ENCODE results near the gene CADPS2. TPM values are rescaled to one million over a fixed set of nuclear protein-coding genes. Genes with fewer than 3 reads are reported as not detected.

The CADPS2 gene
- polyA plus RNA-seq, 1 experiment = 0.38 TPM

GRCh38 chr7:122299624-122300210, 586.5 kb downstream of the CADPS2 start:
- CTCF ChIA-PET = no interaction called here
- POLR2A ChIA-PET = no interaction called here
- Histone ChIP-seq H3K27me3 (ENCODE audit: control insufficient read depth, insufficient read depth, low read length) (peaks cover 38% of the 10 kb centered on the region), H3K36me3 (ENCODE audit: control insufficient read depth, insufficient read depth, low read length) (no peaks in the 10 kb centered on the region), H3K4me3 (ENCODE audit: low read depth, low read length) (no peak overlapping the region)
- TF ChIP-seq CTCF (IDR thresholded peaks at IDR 0.05; ENCODE audit: insufficient read depth, low read depth, low read length) = no peak
- no peak for DNase-seq (ENCODE audit: low read depth)

- POLR2A ChIA-PET = no interaction called here
- Histone ChIP-seq H3K36me3 (ENCODE audit: control insufficient read depth, insufficient read depth, low read length) (no peaks in the 10 kb centered on the region), H3K4me3 (ENCODE audit: low read depth, low read length) (no peak overlapping the region), H3K27me3 (ENCODE audit: control insufficient read depth, insufficient read depth, low read length) (peaks cover 31% of the 10 kb centered on the region)
- DNase-seq (ENCODE audit: low read depth) = no peak
- TF ChIP-seq CTCF (IDR thresholded peaks at IDR 0.05; ENCODE audit: insufficient read depth, low read depth, low read length) = no peak
- CTCF ChIA-PET = no interaction called here
Observed at GRCh38 chr7:122298618-122299017, 587.6 kb downstream of the CADPS2 start.

GRCh38 chr7:122298131-122298530, 588.1 kb downstream of the CADPS2 start:
- H3K27me3 ChIP-seq (ENCODE audit: control insufficient read depth, insufficient read depth, low read length) = peaks cover 27% of the 10 kb centered on the region
- CTCF ChIA-PET = no interaction called here
- TF ChIP-seq CTCF (IDR thresholded peaks at IDR 0.05; ENCODE audit: insufficient read depth, low read depth, low read length) = no peak
- no peak overlapping the region for H3K4me3 ChIP-seq (ENCODE audit: low read depth, low read length)
- no peaks in the 10 kb centered on the region for H3K36me3 ChIP-seq (ENCODE audit: control insufficient read depth, insufficient read depth, low read length)
- POLR2A ChIA-PET = no interaction called here
- DNase-seq (ENCODE audit: low read depth) = no peak

- ChIA-PET POLR2A (no interaction called here), CTCF (no interaction called here)
- Histone ChIP-seq H3K4me3 (ENCODE audit: low read depth, low read length) (no peak overlapping the region), H3K36me3 (ENCODE audit: control insufficient read depth, insufficient read depth, low read length) (no peaks in the 10 kb centered on the region), H3K27me3 (ENCODE audit: control insufficient read depth, insufficient read depth, low read length) (no peaks in the 10 kb centered on the region)
- no peak for TF ChIP-seq CTCF (IDR thresholded peaks at IDR 0.05; ENCODE audit: insufficient read depth, low read depth, low read length)
- DNase-seq (ENCODE audit: low read depth) = no peak
Observed at GRCh38 chr7:122291189-122291588, 595.1 kb downstream of the CADPS2 start.

- H3K4me3 ChIP-seq (ENCODE audit: low read depth, low read length) = no peak overlapping the region
- DNase-seq (ENCODE audit: low read depth) = no peak
- no peak for TF ChIP-seq CTCF (IDR thresholded peaks at IDR 0.05; ENCODE audit: insufficient read depth, low read depth, low read length)
- ChIA-PET CTCF (no interaction called here), POLR2A (no interaction called here)
- no peaks in the 10 kb centered on the region for H3K27me3 ChIP-seq (ENCODE audit: control insufficient read depth, insufficient read depth, low read length)
- no peaks in the 10 kb centered on the region for H3K36me3 ChIP-seq (ENCODE audit: control insufficient read depth, insufficient read depth, low read length)
Observed at GRCh38 chr7:122290476-122290875, 595.8 kb downstream of the CADPS2 start.
